DND-41 (cell line): ENCODE results near the gene CFAP47.
"Not testable (repeated sequence)": the region's sequence is repeated elsewhere in the genome, so short reads cannot be mapped to it uniquely, and the experiment has no call there.

Experiments used
- ATAC-seq: fragments of 200-7000 bp; cut with Tn5 transposase; 3 replicates; pipeline ENCODE4 v1.9.1; 2021; ENCODE audit warnings: low read depth; ENCODE audit not compliant: insufficient read depth
- DNase-seq: peaks from one replicate; pipeline ENCODE4 v3.0.0-alpha.2; 2020
- H2AFZ ChIP-seq: 2 replicates; pipeline ENCODE4 v1.6.0; 2012; ENCODE audit warnings: low read depth, low read length
- H3K27ac ChIP-seq: 2 replicates; pipeline ENCODE4 v1.5.1; 2012; ENCODE audit warnings: low read length, inconsistent platforms
- H3K27me3 ChIP-seq: fragments of 200-600 bp; sonication (generic); 2 replicates; pipeline ENCODE4 v1.6.0; 2012; ENCODE audit warnings: low read length, mild to moderate bottlenecking, inconsistent platforms; ENCODE audit not compliant: insufficient read depth, poor library complexity
- H3K36me3 ChIP-seq: 2 replicates; pipeline ENCODE4 v1.5.1; 2012; ENCODE audit warnings: low read length, inconsistent platforms; ENCODE audit not compliant: insufficient read depth
- H3K4me1 ChIP-seq: 2 replicates; pipeline ENCODE4 v1.5.1; 2012; ENCODE audit warnings: mild to moderate bottlenecking, low read length; ENCODE audit not compliant: insufficient read depth
- H3K4me2 ChIP-seq: 2 replicates; pipeline ENCODE4 v1.6.0; 2012; ENCODE audit warnings: mild to moderate bottlenecking, moderate library complexity, low read length, inconsistent platforms; ENCODE audit not compliant: insufficient read depth
- H3K4me3 ChIP-seq, 2 experiments: fragments of 200-600 bp in 1 of 2; shearing (Covaris generic) in 1 of 2; 2 replicates each; pipeline ENCODE4 v1.5.1; 2012 to 2016; ENCODE audit warnings: inconsistent platforms in 2 of 2, low read length in 2 of 2, mild to moderate bottlenecking in 2 of 2, low read depth in 1 of 2, moderate library complexity in 1 of 2
- H3K79me2 ChIP-seq: 2 replicates; pipeline ENCODE4 v1.6.0; 2012; ENCODE audit warnings: low read length, inconsistent platforms; ENCODE audit not compliant: insufficient read depth
- H3K9ac ChIP-seq: 2 replicates; pipeline ENCODE4 v1.6.0; 2012; ENCODE audit warnings: low read depth, mild to moderate bottlenecking, inconsistent platforms, low read length, moderate library complexity
- H3K9me3 ChIP-seq: 2 replicates; pipeline ENCODE4 v1.5.1; 2012; ENCODE audit warnings: low read length, moderate library complexity, mild to moderate bottlenecking, inconsistent platforms; ENCODE audit not compliant: insufficient read depth, severe bottlenecking
- H4K20me1 ChIP-seq: 2 replicates; pipeline ENCODE4 v1.6.0; 2012; ENCODE audit warnings: low read length; ENCODE audit not compliant: insufficient read depth
- CTCF ChIP-seq: IDR thresholded peaks from 2 replicates; pipeline ENCODE4 v1.5.1; 2012; ENCODE audit warnings: borderline replicate concordance, low read length, moderate library complexity, mild to moderate bottlenecking; ENCODE audit not compliant: poor library complexity, severe bottlenecking; ENCODE audit errors: extremely low read depth
- EZH2 ChIP-seq: IDR thresholded peaks from 3 replicates; pipeline ENCODE4 v1.6.1; 2012; ENCODE audit warnings: borderline replicate concordance, low read depth, mild to moderate bottlenecking, moderate library complexity, low read length, inconsistent platforms; ENCODE audit not compliant: severe bottlenecking

The CFAP47 gene

GRCh38 chrX:36199928-36200327 lies 280.4 kb downstream of the CFAP47 start:
- no peak overlapping the region for H3K4me3 ChIP-seq
- no peaks in the 10 kb centered on the region for H4K20me1 ChIP-seq
- H3K36me3 ChIP-seq: no peaks in the 10 kb centered on the region
- no peaks in the 10 kb centered on the region for H3K9me3 ChIP-seq
- no peaks in the 10 kb centered on the region for H3K27me3 ChIP-seq
- H2AFZ ChIP-seq: no peak overlapping the region
- ATAC-seq (no peak), DNase-seq (no peak)
- no peak for TF ChIP-seq CTCF
- no peak for TF ChIP-seq EZH2
- H3K4me2 ChIP-seq: no peak overlapping the region
- H3K4me1 ChIP-seq: no peaks in the 10 kb centered on the region
- no peaks in the 10 kb centered on the region for H3K79me2 ChIP-seq
- H3K9ac ChIP-seq: no peak overlapping the region
- H3K27ac ChIP-seq: no peak overlapping the region

GRCh38 chrX:36214924-36215323 lies 295.4 kb downstream of the CFAP47 start:
- H3K4me1 ChIP-seq: no peaks in the 10 kb centered on the region
- no peaks in the 10 kb centered on the region for H3K27me3 ChIP-seq
- H3K79me2 ChIP-seq: no peaks in the 10 kb centered on the region
- no peaks in the 10 kb centered on the region for H4K20me1 ChIP-seq
- ATAC-seq: no peak
- H3K4me3 ChIP-seq: no peak overlapping the region
- H3K36me3 ChIP-seq: no peaks in the 10 kb centered on the region
- no peak overlapping the region for H3K9ac ChIP-seq
- TF ChIP-seq CTCF: no peak
- TF ChIP-seq EZH2: no peak
- no peaks in the 10 kb centered on the region for H3K9me3 ChIP-seq
- H3K27ac ChIP-seq: no peak overlapping the region
- no peak for DNase-seq
- H3K4me2 ChIP-seq: no peak overlapping the region
- no peak overlapping the region for H2AFZ ChIP-seq

GRCh38 chrX:36218801-36219200 lies 299.3 kb downstream of the CFAP47 start:
- ATAC-seq (no peak), DNase-seq (no peak)
- H2AFZ ChIP-seq: no peak overlapping the region
- no peak overlapping the region for H3K9ac ChIP-seq
- TF ChIP-seq EZH2: no peak
- no peak for TF ChIP-seq CTCF
- no peak overlapping the region for H3K27ac ChIP-seq
- no peaks in the 10 kb centered on the region for H3K27me3 ChIP-seq
- no peaks in the 10 kb centered on the region for H3K4me1 ChIP-seq
- no peak overlapping the region for H3K4me3 ChIP-seq
- H4K20me1 ChIP-seq: no peaks in the 10 kb centered on the region
- no peaks in the 10 kb centered on the region for H3K9me3 ChIP-seq
- H3K79me2 ChIP-seq: no peaks in the 10 kb centered on the region
- no peaks in the 10 kb centered on the region for H3K36me3 ChIP-seq
- no peak overlapping the region for H3K4me2 ChIP-seq

- H4K20me1 ChIP-seq, H3K27ac ChIP-seq, DNase-seq, H3K79me2 ChIP-seq, H3K9me3 ChIP-seq, H3K36me3 ChIP-seq, ATAC-seq, H3K4me2 ChIP-seq, H2AFZ ChIP-seq, H3K9ac ChIP-seq, H3K4me1 ChIP-seq, H3K4me3 ChIP-seq, H3K27me3 ChIP-seq: not testable (repeated sequence)
Observed at GRCh38 chrX:36234840-36235528, 315.4 kb downstream of the CFAP47 start.
